ENCODE measurements around the gene CCDC146. TPM values are rescaled to one million over a fixed set of nuclear protein-coding genes. Genes with fewer than 3 reads are reported as not detected.

CCDC146 gene
- total and polyA plus RNA-seq, 2 of the 13 experiments (the other 11 are each of a cell fraction or from before 2014, with no cell fraction given): 2.4 to 4.1 TPM

GRCh38 chr7:77270094-77270480 is 147.7 kb downstream of the CCDC146 start:
- WGBS (ENCODE audit: low lambda C conversion rate): 91% methylated on average over 1 of the region's 1 CpG
- H3K79me2 ChIP-seq (ENCODE audit: insufficient read depth, low read length): no peaks in the 10 kb centered on the region
- no peaks in the 10 kb centered on the region for H3K27me3 ChIP-seq (ENCODE audit: control insufficient read depth in 1 of 2, insufficient read depth in 2 of 2, low read length in 2 of 2)
- intact Hi-C loops (cut with micrococcal nuclease; ENCODE audit: unreplicated experiment) (no loop called here), in situ Hi-C loops (cut with HindIII; ENCODE audit: extremely low pct_ligation_motif_present, low pct_unique_long_range_greater_than_20kb) (no loop called here)
- POLR2A ChIA-PET: no interaction called here
- no peaks in the 10 kb centered on the region for H4K20me1 ChIP-seq (ENCODE audit: insufficient read depth, low read length)
- peaks cover 13% of the 10 kb centered on the region; the same call in 1 of the 2 replicates for H3K4me1 ChIP-seq (ENCODE audit: insufficient read depth, low read length)
- H3K4me3 ChIP-seq (replicated peaks in 1 of 3; ENCODE audit: insufficient read depth in 1 of 3, low read depth in 2 of 3, low read length in 3 of 3): no peak overlapping the region
- TF ChIP-seq TEAD2 (CRISPR knock-in tag; IDR thresholded peaks at IDR 0.05) (no peak), PATZ1 (CRISPR knock-in tag; IDR thresholded peaks at IDR 0.05) (no peak), STAT5B (CRISPR knock-in tag; IDR thresholded peaks at IDR 0.05) (no peak), TEAD3 (CRISPR knock-in tag; optimal IDR thresholded peaks at IDR 0.05; ENCODE audit: borderline replicate concordance) (no peak), TBX2 (CRISPR knock-in tag; IDR thresholded peaks at IDR 0.05; ENCODE audit: borderline replicate concordance) (no peak), ZNF331 (CRISPR knock-in tag; IDR thresholded peaks at IDR 0.05) (no peak), GLMP (CRISPR knock-in tag; IDR thresholded peaks at IDR 0.05; ENCODE audit: borderline replicate concordance) (no peak), NCOR1 (IDR thresholded peaks at IDR 0.05; ENCODE audit: borderline replicate concordance, low read length) (no peak), HNRNPLL (IDR thresholded peaks at IDR 0.05; ENCODE audit: low read depth, low read length, poor library complexity, severe bottlenecking) (no peak)
- no peak for ATAC-seq
- H3K4me2 ChIP-seq (ENCODE audit: low read depth, low read length): no peak overlapping the region
- H3K36me3 ChIP-seq (replicated peaks in 1 of 2; ENCODE audit: control insufficient read depth in 1 of 2, insufficient read depth in 2 of 2, low read length in 2 of 2): no peaks in the 10 kb centered on the region
- H2AFZ ChIP-seq (ENCODE audit: low read length): no peak overlapping the region
- DNase-seq (ENCODE audit: low spot score): no peak
- FAIRE-seq: no peak
- H3K9me3 ChIP-seq (ENCODE audit: low read length): no peaks in the 10 kb centered on the region
- H3K9ac ChIP-seq (ENCODE audit: insufficient read depth, low read depth, low read length): no peak overlapping the region
- CTCF ChIA-PET (ENCODE audit: low intra/inter-chr PET ratio, low total read pairs): no interaction called here
- no peak overlapping the region for H3K27ac ChIP-seq (ENCODE audit: extremely low read length, insufficient read depth, low read length)
- BruUV-seq (replicated peaks): no TSS peak
